HG02642 (cell line): Measurements from ENCODE around the gene PCGF1.

Source experiments
- ATAC-seq: cut with Tn5 transposase; IDR thresholded peaks from one replicate; pipeline ENCODE4 v1.9.1; 2021; ENCODE audit warnings: mild to moderate bottlenecking; ENCODE audit not compliant: unreplicated experiment, poor library complexity

Gene PCGF1

DNA sequence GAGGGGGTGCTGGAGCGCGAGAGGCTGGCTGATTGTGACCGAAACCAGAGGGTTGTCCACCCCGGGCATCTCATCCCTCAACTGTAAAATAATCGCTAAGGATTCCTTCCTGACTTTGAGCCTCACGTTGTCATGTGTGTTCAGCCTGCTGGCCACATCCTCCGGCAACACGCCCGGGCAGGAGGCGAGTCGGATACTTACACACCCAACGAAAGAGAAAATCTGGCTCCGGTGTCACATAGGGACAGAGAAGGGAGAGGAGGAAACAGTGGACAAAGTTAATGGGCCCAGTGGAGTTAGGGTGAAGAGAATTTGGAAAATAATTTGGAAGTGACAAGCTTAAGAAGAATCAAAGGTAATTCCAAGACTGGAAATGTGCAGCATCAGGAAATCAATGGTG, 9.2 kb upstream of the PCGF1 start:
- no peak for ATAC-seq

DNA sequence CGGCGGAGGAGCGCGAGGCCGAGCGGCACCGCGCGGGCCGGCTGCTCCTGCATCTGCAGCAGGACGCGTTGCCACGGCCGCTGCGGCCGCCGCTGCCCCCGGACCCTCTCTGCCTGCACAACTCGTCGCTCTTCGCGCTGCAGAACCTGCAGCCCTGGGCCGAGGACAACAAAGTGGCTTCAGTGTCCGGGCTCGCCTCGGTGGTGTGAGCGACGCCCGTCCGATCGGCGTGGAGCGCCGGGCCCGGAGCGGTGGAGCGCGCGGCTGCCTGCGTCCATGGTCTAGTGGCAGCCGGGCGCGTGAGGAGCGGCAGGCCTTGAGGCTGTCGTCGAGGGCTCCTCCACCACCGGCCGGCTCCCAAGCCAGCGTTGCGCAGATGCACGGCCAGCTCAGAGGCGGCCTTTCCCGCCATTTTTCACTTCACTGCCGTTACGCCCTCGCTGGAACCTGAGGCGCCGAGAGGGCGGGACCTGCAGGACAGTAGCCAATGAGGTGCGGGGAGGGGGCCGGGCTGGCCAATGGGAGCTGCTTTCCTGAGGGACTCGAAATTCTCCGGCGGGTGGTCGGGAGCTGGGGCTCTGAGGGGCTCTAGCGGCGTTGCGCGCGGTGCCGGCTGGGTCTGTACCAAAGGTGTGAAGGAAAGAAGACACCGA, 8.6 kb upstream of the PCGF1 start:
- peak; percentile 59 for ATAC-seq

DNA sequence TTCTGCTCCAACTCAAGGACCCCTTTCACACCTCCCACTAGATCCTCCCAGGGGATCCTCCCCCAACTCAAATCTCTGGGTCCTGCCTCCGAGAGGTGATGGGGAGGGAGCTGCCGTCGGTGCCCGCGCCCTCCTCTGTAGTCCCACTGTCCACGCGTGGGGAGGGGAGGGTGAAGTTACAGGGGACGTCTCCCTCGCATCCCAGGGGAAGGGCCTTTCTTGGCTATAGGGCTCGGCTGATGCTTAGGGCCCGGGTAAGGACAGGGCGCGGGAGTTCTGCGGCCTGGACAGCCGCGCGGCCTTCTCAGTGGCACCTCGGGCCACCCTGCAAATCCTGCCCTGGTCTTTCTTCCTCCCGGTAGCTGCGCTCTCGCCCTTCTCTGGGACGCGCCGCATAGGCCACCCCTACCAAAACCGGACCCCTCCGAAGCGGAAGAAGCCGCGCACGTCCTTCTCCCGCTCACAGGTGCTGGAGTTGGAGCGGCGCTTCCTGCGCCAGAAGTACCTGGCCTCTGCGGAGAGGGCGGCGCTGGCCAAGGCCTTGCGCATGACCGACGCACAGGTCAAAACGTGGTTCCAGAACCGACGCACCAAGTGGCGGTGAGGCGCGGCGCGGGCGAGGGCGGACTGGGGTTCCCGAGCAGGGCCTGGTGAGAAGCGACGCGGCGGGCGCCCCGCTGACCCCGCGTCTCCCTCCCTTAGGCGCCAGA, 7.9 kb upstream of the PCGF1 start:
- no peak for ATAC-seq

DNA sequence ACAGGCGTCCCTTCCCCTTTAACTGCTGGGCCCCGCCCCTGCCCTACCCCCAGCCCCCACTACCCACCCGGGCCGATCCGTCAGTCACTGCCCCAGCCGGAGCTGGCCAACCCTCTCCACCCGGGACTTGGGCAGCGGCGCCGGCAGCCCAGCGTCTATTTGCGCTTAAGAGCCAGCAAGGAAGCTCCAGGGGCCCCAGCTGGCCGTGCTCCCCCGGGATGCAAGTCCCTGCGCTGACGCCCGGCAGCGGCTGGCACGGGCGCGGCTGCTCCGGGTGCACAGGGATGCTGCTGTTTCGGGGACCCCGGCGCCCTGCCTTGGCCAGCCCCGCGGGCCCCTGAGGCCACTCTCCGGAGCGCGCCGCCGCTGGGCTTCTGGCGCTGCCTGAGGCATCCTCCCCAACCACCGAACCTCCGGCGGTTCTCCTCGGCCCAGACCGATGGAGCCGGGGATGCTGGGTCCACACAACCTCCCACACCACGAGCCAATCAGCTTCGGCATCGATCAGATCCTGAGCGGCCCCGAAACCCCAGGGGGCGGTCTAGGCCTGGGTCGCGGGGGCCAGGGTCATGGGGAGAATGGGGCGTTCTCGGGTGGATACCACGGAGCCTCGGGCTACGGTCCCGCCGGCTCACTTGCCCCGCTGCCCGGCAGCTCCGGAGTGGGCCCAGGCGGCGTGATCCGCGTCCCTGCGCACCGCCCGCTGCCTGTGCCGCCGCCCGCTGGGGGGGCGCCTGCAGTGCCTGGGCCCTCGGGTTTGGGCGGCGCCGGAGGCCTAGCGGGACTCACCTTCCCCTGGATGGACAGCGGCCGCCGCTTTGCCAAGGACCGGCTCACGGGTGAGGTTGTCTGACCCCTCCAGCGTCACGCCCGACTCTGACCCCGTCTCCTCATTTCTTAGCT, 7.1 kb upstream of the PCGF1 start, which contains the start of gene TLX2:
TSS of gene TLX2 (plus strand) at position 83 of the 903 bp plus-strand sequence. CDS start at position 440, 357 bp downstream.
- no peak for ATAC-seq

DNA sequence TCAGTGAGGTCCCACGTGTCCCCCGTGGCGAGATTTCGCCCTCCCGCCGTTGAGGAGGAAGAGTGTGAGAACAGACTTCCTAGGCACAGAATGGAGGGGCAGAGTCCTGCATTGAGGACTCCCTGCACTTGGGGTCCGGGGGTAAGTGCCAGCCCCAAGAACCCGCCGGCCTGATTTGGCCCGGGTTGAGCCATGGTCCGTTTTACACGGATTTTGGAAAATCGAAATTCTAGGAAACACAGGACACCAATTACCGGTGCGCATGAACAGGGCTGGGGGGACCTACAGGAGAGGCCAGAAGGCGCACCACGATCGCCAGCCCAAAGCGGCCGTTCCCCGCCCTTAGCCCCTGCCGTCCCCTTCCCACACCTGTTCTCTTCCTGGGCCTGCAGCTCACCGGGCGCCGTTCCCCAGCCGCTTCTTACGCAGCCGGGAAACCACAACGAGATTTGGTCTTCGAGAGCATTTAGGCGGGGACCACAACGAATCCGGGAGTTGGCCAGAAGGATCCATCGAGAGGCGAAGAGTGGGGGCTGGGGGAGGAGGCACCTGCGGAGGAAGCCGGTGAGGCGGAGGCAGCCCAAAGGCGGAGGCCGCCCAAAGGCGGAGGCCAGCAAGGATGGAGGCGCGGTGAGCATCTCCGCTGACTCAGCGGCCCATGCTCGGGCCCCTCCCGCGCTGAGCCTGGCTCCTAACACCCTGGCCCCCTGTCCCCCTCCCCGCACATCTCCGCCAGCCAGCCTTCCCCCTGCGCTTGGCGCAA, 6.3 kb upstream of the PCGF1 start:
- ATAC-seq: no peak

DNA sequence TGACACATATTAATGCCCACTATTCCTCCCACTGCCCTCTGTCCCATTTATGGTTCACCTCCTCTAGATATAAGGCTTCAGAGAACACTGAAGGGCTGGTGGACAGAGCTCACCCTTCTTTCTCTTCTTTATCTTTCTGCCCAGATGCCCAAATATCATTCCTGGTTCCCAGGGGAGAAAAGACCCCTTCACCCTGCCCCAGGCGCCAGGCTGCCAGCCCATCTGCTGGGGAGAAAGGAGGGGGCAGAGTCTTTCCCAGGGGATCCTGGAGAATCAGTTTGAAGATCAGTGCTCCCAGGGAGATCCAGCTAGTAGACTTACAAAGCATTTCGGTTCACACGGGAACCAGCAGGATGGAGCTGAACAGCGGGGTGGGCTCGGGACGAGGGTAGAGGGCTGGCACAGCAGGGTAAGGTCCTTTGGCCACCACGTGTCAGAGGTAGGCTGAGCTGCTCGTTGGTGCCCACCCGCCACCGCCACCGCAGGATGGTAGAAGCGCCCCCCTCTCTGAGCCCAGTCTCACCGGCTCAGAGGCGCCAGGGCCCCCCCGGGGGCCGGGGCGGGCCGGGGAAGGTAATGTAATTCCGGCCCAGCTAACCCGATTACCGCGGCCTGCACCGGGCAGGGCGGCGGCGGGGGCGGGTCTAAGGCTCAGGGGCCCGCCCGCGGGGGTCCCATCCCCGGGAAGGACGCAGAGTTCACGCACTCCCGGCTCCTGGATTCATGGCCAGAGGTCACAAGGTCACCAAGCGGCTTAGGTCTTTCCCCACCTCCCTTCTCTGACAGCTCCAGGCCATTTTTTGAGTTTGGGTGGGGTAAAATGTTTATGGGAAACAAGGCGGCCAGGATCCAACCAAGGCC, 5.5 kb upstream of the PCGF1 start:
- ATAC-seq: no peak

DNA sequence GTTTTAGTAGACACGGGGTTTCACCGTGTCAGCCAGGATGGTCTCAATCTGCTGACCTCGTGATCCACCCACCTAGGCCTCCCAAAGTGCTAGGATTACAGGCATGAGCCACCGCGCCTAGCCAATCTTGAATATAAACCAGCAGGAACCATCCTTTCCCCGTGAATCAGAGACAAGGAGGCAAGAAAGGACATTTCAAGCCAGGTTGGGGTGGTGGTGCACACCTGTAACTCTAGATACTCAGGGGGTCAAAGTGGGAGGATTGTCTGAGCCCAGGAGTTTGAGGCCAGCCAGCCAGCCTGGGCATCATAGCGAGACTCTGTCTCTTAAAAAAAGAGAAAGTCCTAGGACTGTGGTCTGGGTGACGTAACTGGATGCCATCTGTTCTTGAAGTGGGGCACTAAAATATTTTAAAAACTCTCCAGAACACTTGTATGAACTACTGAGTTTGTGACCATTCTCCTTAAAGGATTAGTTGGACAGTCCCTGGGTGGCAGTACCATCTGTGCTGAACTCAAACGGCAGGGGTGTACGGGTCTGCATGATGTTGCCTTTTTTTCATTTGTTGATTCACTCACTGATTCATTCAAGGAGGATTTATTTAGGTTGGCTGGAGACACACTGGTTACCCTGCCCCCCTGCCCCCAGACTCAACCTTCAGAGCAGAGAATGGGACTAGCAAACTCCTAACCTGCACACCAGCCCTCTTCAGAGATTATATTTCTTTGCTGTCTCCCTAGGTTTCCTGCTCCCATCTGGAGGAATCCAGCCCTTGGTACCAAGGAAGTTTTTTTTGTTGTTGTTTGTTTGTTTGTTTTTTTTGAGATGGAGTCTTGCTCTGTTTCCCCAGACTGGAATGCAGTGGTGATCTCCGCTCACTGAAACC, 3.9 kb upstream of the PCGF1 start:
- no peak for ATAC-seq

DNA sequence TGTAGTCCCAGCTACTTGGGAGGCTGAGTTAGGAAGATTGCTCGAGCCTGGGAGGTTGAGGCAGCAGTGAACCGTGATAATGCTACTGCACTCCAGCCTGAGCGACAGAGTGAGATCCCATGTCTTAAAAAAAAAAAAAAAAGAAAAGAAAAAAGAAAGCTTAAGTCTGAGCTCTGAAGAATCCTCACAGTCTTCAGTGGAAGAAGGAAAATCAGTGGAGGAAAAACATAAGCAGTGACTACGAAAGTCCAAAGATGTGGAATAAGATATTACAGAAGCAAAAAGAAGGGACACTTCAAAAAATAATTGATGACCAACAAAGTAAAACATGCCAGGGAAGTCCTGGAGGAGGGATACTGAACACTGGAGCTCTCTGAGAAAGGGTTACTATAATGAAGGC, 2.8 kb upstream of the PCGF1 start:
- no peak for ATAC-seq

DNA sequence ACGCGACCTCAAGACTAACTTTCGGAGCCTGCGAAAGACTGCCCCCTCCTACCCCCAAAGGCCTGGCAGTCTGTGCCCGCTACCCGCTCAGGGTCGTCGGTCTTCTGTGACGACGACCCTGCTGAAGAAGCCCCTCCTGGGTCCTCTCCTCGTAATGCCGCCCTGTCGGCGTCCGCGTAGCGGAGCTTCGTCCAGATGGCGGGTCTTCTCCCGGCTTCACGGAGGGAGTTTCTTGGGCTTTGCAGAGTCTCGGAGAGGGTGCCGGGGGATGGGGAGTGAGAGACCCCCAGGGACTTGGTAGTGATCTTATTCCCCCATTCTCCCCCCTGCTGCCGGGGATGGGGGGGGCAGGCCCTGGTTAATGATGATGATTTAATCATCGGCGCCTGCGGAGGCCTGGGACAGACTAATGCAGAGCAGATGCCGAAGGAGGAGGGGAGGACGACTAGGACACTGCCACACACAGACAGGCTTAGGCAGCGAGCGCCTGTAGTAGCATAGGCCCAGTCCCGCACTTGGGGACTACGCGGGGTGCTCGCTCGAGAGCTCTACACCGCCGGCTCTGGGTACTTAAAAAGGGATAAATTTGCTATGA, 528 bp upstream of the PCGF1 start:
- ATAC-seq: peak; percentile 6

DNA sequence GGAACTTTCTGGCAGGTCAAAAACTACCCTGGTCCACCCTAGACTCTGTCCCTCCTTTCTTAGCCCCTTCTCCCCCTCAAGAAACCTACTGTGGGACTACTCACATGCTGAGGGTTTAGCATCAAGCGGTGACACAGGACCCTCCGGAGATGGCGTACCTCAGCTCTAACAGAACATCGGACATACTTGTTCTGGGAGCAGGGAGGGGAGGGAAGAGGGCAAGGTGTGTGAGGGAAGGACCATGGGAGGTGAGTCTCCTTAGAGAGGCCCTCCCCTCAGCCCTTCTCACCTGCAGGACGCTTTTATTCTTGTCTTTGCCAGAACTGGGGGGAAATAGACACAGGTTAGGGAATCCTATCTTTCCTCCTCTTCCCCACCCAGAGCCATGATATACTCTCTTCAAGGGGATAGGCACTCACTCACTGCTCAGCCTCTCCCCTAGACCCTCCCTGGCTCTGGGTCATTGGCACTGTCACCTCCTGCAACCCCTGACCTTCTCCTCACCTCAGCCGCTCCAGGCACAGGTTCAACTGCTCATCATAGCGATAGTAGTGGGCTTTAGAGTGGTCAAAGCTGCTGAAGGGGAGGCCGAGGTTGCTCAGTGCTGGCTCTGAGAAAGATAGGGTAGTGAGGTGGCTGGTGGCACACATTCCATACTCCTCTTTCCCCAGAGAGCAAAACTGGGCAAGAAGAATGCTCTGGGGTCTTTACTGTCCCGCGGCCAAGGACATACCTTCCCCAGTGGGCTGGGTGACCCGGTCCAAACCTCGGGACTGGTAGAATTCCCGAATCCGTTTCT, 1.8 kb downstream of the PCGF1 start:
- no peak for ATAC-seq

DNA sequence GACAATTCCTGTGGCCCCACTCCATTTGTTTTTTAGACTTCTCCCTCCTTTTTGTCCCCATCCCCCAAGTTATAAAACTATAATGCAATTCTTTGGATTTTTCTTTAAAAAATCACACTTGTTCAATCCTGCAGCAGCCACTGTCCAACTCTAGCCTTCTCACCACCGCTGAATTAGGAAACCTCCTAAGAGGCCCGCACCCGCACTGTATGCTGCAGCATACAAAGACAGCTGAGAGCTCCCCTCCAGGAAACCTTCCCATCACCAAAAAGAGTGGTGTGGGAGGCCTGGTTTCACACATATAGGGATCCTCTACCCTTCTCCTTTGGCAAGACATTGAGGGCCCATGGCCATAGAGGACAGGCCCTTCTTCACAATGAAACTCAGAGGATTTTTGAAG, 2.9 kb downstream of the PCGF1 start:
- ATAC-seq: no peak

DNA sequence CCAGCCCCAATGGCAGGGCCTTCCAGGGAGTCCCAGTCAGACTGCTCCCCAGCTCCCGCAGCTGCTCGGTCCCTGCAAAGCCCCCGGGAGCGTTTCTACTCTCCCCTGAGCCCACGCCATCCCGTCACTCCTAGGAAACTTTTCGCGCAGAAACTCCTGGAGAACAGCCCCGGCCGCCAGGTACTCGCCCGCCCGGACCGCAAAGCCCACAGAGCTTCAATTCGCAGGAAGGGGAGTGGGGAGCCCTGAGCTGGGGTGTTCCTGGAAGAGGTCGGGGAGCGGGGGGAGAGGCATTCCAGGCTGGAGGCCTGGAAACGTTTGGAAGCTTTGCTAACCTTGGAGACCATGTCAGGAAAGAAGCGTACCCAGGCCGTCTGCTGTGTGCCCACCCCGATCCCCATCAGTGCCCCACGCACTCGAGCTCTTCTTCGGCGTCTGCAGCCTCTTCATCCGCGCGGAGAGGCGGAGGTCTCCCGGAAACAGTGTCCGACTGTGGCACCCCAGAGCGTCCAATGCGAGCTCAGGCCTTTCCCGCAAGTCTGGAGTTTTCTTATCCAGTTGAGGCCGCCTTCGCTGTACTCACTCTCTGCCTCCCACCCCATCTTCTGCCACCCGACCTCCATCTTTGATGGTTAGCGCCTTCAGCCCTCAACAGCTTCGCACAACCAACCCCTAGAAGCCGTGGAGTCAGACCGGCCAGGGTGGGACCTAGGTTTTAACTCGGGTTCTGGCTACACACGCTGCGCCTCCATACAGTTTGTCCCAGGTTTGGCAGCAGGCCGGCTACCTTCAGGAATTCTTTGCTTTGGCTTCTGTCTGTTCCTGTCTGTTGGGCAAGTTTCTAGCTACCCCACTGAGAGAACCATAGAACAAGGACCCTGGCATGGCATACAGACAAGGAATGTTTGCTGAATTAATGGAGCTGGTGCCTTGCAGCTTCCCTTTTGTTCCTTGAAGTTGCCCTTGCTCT, 3.7 kb downstream of the PCGF1 start:
- no peak for ATAC-seq

DNA sequence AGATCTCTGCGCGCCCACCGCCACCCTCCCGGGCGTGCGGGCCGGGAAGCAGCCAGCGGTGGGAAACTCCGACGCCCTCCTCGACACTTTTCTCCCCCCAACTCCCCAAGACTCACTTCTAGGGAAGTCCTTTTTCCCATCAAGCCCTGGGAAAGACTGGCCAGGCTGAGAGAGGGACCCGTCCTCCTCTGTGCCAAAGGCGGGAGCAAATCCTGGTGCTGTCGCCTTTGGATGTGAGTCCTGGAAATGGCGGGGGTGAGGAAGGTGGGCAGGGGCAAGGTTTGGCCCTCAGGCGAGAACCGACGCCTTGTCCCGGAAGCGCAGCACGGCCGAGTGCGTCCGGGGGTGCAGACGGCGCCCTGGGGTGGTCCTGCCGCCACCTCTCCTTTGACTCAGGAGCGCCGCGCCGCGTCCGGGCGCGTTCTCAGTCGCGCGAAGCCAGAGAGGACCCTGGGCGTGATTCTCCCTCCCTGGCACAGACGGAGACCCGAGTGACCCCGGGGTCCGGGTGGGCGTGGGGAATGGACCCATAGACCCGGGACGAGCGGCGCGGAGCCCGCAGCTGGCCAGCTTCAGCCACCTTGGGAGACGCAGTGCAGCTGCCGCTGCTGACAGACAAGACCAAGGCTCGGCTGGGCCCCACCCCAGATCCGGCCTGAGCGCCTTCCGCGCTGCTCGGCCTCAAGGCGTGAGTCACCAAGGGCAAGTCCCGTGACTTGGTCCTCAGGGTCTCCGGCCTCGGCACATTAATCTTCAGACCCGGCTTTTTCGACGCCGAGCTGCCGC, 4.6 kb downstream of the PCGF1 start:
- peak; percentile 36 for ATAC-seq

DNA sequence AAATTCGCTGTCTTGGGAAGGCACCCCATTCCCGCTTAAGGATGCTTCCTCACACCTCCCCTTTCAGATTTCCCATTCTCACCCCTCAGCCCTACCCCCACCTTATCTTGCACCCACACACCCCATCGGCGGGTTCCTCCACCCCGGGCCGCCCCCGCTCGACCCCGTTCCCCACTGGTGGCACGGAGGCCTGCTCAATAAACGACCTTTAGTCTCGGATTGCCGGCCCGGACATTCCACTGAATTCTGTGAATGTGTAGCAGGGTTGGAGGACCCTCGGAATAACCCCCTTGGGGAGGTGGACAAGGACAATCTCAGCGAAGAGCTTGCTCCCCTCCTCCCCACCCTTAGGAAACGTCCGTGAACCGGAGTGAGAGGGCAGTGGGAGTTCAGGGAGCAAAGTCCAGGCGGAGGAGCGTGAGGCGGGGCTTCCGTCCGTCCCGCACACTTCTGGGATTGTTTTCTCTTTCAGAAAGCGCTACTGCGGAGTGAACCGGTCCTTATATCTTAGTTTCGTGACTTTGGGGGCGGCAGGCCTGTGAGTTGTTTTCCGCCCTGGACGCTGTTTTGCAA, 5.3 kb downstream of the PCGF1 start:
- ATAC-seq: no peak
